GM21717 (cell line): ENCODE data around the gene GFAP.

Experiments
- ATAC-seq: cut with Tn5 transposase; IDR thresholded peaks from one replicate; pipeline ENCODE4 v1.9.1; 2021; ENCODE audit warnings: mild to moderate bottlenecking, moderate library complexity; ENCODE audit not compliant: unreplicated experiment

Gene GFAP

DNA sequence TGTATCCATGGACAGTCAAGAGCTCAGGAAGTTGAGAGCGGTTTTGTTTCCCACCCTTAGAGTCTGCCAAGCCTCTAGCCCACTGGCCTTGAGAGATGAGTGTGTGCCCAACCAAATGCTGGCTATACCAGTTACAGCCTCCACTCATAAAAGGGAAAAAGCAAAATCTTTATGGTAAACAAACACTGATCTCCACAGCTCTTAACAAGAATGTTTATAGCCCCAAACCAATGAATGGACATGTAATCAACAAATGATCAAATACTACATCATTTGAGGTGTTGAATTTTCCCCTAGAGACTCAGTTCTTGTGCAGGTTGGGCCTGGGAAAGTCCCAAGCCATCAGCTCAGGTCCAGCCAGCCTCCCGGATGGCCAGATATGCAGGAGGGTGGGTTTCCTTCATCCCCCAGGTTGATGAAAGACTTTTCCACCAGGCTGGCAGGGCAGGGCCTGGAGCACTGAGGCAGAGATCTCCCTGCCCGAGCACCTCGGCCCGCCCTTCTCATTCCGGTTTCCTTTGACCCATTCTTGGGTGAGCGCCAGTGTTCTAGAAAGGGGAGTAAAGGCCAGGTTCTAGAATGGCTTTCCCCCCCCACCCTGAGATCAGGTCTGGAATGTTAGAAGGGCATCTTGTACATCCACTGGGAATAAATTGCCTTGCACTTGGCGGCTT is 12.2 kb downstream of the GFAP start:
- no peak for ATAC-seq

DNA sequence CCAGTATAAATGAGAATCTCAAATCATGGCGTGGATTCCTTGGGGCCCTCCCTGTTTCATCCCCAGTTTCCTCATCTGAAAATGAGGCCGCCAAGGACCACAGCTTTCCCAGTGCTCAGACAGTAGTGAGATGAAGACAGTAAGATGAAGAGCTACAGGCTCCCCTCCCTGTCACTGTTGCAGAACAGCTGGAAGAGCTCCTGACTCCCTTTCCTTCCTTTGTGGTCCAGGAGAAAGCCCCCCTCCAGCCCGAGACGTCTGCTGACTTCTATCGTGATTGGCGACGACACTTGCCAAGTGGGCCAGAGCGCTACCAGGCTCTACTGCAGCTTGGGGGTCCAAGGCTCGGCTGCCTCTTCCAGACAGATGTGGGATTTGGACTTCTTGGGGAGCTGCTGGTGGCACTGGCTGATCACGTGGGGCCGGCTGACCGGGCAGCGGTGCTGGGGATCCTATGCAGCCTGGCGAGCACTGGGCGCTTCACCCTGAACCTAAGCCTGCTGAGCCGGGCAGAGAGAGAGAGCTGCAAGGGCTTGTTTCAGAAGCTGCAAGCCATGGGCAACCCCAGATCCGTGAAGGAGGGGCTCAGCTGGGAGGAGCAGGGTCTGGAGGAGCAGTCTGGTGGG is 13.1 kb downstream of the GFAP start:
- ATAC-seq, result no peak

DNA sequence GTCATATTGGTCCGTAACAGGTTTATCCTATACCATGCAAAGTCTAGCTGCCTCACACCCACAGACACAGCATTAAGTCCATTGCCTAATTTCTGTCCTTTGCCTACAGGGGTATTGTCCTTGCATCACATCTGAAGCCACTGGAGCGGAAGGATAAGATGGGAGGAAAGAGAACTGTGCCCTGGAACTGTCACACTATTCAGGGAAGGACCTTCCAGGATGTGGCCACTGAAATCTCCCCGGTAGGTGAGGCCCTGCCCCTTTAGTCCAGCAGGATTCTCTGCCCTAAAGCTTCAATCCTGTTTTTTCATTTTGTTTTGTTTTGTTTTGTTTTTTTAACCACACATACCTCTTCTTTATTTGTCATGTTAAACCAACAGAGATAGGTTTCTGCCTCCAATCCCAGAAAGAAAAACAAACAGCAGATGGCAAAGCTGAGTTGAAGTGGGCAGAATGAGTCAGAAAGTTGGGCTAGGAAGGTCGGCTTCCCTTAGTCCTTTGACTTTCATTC is 13.8 kb downstream of the GFAP start:
- ATAC-seq, result no peak

DNA sequence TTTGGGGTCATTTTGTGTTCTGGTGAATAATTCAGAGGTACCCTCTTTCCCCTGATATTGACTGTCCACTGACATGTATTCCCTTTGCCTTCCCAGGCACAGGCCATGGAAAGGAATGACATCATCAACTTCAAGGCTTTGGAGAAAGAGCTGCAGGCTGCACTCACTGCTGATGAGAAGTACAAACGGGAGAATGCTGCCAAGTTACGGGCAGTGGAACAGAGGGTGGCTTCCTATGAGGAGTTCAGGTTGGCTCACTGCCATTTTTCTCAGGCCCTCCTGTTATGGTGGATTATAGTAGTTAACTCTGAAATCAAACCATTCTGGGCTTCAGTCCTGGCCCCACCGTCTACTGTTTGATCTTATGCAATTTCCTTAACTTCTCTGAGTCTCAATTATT is 14.4 kb downstream of the GFAP start:
- ATAC-seq, result no peak

DNA sequence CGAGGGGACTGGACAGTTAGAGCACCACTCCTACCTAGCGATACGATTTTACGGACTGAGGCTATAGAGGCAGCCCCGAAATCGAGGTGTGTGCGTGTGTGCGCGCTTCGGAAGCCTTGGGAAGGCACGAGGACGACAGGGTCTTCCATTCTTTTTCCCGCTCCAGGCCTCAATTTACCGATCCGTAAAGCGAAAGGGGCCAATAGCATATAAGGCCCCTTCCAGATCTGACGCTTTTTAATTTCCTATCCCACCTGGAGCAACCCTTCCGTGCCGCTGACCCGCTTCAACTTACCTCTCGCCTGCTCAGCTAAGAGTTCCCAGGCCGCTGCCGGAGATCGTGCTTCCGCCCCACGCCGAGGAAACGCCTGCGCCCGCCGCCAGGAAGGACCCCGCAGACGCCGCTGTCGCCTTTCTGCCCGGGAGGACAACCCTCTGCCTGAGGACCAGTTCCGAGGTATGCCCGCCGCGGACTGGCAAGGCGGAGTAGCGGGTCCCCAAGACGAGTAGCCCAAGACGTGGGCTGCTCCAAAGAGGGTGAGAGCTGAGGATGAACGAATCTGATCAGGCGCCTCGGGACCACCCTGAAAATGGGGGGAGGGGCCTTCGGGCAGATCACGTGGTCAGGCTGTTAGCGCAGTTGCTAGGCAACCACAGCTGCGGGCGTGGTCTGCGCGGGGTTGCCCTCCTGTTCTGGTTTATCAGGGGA is 16.1 kb downstream of the GFAP start, which contains the start of gene EFTUD2:
Gene EFTUD2, minus strand, starts transcription at position 372 of the 709 bp plus-strand sequence. CDS start 4,924 bp downstream, outside the sequence.
- ATAC-seq, result peak; percentile 51

DNA sequence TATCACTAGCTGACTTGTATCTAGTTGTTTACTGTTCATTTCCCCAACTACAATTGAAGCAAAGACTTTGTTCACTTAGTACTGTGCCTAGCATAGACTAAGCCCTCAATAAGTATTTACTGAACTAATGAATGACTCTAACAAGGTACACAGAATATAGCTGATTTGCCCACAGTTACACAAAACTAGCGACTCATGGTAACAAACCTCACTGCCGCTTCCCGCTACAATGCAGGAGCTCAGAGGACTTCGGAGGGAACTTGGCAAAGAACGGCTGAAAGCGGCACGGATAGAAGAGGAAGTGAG is 16.6 kb downstream of the GFAP start:
- no peak for ATAC-seq

DNA sequence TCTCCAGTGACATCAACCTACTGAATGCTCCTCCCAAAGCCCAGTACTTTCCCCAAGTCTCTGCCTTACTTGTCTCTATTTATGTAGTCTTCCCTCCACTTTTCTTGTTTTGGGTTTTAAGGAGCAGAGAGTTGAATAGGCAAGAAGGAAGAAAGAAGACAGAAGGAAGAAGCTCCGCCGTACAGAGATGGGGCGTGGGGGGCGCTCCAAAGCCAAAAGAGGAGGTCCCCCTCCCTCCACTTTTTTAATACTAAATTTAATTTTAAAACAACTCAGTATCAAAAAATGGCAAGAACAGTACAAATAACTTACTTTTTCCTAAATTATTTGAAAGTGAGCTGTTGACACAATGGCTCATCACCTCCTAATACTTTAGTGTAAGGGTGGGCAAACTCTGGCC is 20.7 kb downstream of the GFAP start:
- no peak for ATAC-seq

DNA sequence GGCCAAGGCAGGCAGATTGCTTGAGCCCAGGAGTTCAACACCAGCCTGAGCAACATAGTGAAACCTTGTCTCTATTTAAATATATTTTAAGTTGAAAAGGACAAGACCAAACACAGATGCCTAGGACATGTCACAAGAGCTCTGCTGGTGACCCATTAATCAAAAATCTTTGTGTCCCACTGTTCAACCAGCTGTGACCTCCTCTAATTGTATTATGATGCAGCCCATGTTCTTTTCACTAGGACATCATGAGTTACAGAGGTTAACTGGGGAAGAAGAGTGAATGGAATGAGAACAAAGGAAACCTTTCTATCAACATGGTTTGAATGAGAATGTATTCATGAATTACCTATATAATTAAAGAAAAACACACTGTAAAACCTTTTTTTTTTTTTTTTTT is 23.1 kb downstream of the GFAP start:
- ATAC-seq, result no peak

DNA sequence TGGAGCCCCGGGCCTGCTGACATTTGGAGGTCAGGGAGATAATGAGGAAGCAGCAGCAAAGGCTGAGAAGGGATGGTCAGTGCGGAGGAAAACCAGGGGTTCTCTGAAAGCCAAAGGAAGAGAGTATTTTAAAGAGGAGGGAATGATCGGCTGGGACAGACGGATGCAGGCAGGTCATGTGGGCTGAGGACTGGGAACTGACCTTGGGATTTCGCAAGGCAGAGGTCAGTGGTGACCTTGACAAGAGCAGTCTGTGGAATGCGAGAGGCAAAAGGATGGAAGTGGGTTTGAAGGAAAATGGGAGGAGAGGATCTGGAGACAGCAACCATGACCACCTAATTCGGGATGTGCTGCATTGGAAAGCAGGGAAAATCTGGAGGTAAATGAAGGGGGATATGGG is 26.3 kb downstream of the GFAP start:
- ATAC-seq, result no peak

DNA sequence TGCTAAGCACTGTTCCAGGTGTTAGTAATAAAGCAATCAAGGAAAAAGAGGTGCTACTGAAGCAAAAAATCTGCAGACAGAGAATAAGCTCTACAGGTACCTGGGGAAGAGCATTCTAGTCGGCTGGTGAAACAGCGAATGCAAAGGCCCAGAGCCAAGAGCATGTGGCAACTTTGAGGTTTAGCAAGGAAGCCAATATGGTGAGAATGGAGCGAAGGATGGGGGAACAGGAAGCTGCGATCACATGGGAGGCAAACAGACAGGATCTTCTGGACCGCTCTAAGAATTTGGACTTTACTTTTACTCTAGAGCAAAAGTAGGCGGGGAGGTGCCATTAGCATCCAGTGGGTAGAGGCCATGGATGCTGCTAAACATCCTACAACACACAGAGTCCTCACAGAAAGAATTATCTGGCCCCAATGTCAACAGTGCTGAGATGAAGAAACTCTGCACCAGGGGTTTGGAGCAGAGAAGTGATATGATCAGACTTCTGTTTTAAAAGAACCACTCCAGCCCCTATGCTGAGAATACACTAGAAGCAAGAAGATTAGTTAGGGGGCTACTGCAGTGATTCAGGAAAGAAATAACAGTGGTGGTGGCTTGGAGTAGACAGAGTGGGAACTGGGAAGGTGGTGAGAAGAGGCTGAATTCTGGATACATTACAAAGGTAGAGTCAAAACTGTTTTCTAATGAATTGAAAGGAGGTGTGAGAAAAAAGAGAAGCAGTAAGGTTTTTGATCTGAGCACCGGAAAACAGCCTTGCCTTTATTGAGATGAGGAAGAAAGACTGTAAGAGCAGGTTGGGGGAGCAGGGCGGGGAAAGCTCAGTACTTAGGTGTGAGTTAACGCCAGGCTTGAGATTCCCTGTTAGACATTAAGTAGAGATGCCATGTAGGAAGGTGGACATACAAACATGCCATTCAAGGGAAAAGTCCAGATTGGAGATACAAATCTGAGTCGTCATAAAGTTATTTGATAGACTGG is 27.0 kb downstream of the GFAP start:
- no peak for ATAC-seq

DNA sequence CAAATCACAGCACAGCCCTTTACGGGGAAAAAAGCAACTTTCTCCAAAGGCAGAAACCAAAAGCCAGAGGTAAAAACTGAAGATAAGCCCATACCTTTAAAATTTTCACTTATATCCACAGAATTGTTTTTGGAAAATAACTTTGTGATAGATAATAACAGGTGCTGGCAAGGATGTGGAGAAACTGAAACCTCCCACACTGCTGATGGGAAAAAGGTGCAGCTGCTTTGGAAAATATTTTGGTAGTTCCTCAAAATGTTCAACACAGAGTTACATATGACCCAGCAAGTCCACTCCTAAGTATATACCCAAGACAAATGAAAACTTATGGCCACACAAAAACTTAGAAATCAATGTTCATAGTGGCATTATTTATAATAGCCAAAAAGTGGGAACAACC is 28.3 kb downstream of the GFAP start:
- no peak for ATAC-seq

DNA sequence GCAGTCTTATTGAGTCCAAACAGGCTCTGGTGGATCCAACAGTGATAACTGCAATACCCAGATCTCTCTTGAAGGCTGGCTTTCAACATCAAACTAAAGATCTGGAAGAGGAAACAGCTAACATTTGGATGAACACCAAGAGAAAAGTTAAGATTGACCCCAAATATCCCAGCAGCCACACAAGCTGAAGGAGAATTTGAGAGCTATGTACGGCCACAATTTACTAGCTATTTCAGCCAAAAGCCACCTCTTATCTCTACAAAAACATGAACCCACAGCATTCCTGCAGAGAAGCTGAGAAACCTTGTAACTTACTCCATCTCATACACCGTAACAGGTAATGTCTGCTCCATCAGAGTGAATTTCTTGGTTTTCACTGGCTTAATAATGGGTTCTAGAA is 30.4 kb downstream of the GFAP start:
- no peak for ATAC-seq

DNA sequence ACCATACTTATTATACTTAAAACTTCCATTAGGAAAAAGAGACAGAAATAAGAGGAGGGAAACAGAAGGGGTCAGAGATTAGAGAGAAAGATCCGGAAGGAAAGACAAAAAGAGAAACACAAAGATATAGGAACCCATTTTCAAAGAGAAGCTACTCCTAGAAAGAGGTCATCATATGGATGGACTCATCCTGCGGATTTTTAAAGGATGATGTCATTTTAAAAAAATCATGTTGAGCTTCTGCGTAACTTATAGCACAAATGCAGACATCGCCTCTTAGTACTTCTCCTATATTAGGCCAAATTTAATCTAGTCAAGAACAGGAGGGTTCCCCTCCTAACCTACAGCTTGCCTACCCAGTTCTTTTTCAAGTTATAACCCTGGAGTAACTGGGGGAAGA is 34.2 kb downstream of the GFAP start:
- ATAC-seq, result no peak

DNA sequence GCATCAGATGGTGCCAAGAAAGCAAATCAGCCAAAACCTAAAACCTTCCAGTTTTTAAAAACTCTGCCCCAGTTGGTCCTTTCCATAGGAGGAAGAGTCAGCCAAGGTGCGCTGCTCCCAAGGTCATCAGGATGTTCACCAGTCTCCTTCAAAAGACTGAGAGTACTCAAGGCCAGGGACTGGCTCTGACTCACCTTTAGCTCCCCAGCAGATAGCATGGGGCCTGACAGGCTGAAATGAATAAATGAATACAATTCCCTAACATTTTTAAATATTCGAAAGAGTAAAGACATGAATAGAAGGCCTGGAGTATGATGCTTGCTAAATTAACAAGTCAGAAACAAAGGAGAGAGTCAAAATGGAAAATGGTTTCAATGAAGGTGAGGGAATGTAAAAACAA is 35.2 kb downstream of the GFAP start:
- no peak for ATAC-seq

DNA sequence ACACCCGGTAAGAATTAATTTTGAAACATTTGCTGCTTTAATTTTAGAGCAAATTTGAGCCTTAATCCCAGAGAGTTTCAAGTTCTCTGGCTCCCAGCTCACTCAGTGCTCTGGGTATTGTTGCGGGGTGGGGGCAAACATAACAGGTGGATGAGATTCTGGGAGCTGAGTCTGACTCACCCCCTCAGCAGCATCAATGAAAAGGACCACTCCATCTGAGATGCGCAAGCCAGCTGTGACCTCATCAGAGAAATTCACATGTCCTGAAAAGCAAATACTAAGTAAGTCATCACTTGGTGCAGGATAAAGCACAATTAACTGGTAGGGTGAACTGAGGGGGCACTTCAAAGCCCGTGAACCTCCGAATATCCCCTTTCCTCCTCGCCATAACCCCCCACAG is 35.9 kb downstream of the GFAP start:
- ATAC-seq, result no peak

DNA sequence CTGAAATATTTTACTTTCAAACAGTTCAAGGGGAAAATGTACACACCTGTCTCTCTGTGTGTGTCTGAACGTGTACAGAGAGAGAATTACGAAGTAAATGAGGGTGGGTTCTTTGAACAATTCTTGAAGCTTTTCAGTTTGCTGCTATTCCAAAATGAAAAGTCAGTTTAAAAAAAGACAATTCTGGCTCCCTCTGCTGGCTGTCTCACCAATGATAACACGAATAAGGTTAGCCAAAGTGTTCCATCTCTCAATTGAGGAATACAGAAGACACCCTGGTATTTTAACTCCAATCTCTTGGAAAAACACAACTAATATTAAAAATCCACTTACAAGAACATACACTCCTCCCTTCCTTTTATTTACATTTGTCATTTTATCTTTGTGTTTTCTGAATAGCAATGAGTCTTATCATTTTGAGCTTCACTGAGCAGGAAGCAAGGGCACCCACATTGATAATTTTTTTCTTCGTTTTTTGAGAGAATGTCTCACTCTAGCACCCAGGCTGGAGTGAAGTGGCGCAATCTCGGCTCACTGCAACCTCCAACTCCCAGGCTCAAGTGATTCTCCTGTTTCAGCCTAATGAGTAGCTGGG is 36.6 kb downstream of the GFAP start:
- ATAC-seq, result no peak

DNA sequence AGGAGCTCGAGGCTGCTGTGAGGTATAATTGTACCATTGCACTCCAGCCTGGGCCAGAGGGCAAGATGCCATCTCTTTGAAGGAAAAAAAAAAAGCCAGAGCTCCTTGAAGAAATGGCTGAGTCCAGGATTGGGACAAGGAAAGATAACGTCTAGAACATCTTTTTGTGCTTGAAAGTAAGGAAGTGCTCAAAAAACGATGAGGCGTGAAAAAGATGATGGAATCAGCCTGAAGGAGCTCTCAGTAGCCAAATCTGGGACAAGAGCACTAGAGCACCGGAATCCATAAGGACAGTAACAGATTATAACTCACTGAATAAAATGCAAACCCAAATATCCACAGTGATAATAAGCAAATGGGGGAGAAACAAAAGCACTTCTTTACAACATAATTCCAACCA is 38.2 kb downstream of the GFAP start:
- ATAC-seq, result no peak

DNA sequence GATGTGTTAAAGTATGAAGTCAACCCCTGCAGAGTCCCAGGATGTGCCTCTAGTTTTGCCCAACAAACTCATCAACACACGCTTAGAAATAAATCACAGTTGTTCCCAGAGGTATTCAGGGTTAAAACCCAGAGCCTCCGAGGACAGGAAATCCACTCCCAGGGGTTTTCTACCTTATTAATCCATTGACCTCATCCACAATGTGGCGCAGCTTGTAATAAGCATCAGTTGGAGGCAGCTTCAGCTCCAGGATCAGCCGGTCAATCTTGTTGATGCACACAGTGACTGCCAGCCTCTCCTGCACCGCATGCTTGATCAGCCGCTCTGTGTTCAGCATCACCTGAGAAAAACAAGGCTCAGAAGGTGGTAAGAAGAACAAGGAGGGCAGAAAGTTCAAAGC is 39.5 kb downstream of the GFAP start:
- no peak for ATAC-seq

DNA sequence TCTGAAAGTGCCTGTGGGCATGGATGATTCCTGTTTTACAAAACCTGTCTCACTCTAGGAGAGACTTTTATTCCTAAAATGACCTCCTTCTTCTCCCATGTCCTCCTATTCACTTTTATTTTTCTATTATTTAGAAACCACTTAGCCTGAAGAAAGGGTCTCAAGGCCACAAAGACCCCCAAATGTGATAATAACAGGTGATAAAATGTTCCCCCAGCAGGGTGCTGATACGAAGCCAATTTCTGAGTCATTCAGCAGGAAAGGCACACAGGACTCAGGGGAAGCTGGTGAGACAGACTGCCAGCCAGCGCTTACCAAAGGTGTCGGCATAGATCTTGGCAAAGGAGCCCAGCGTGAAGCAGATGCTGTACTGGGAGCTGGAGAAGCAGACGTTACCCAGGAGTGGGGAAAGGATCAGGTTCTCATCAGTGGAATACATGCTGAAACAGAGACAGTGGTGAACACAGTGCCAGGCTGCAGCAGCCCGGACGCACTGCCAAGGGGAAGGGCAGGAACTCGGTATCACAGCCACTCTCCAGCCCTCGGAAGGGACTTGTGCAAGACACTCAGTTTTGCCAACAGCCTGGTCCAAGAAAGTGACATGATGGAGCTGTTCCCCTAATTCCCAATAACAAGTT is 43.0 kb downstream of the GFAP start:
- no peak for ATAC-seq

DNA sequence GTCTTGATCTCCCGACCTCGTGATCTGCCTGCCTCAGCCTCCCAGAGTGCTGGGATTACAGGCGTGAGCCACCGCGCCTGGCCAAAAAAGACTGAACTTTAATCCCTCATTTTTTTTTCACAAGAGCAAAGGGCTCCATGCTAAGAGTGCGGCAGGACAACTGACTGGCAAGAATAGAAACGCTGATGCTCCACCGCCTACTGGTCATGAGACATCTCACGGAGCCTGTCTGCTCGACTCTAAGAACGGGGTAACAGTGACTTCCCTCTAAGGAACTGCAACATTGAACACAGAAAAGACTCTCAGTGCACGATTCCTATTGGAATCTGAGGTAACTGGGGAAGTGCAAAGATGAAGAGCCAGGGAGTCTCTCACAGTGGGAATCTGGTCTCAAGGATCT is 43.7 kb downstream of the GFAP start:
- no peak for ATAC-seq
